Progenitor cell of endocrine pancreas (in vitro differentiated cells): Measurements from ENCODE around the gene SPPL3. TPM values are rescaled to one million over a fixed set of nuclear protein-coding genes. Genes with fewer than 3 reads are reported as not detected.

Experiments
- DNase-seq: peaks from one replicate; pipeline ENCODE4 v3.0.0; 2021; ENCODE audit warnings: low spot score; ENCODE audit not compliant: unreplicated experiment
- H3K27ac Mint-ChIP-seq: 2 replicates; pipeline ENCODE4 v1.8.0; 2021; ENCODE audit warnings: mild to moderate bottlenecking, moderate library complexity, mixed read lengths
- H3K27me3 Mint-ChIP-seq: 2 replicates; pipeline ENCODE4 v1.8.0; 2021; ENCODE audit warnings: mixed read lengths
- H3K36me3 Mint-ChIP-seq: 2 replicates; pipeline ENCODE4 v1.8.0; 2022; ENCODE audit warnings: mixed read lengths; ENCODE audit not compliant: insufficient read depth
- H3K4me1 Mint-ChIP-seq: 2 replicates; pipeline ENCODE4 v1.8.0; 2021; ENCODE audit warnings: low read depth, mixed read lengths
- H3K4me3 Mint-ChIP-seq: 2 replicates; pipeline ENCODE4 v1.8.0; 2021; ENCODE audit warnings: low read depth, mild to moderate bottlenecking, moderate library complexity, mixed read lengths
- H3K9me3 Mint-ChIP-seq: 2 replicates; pipeline ENCODE4 v1.8.0; 2021; ENCODE audit warnings: low read depth, mixed read lengths
- CTCF ChIP-seq: fragments of 200-600 bp; sonication (generic); IDR thresholded peaks from one replicate; pipeline ENCODE4 v1.5.0; 2021; ENCODE audit warnings: antibody characterized with exemption, mild to moderate bottlenecking; ENCODE audit not compliant: unreplicated experiment
- total RNA-seq: library from RNA; stranded (reverse); gene quantifications from 2 replicates; pipeline ENCODE4 v1.2.1, GENCODE V29; 2021

The SPPL3 gene
- total RNA-seq, 1 donor from 2014 or later = 70.2 TPM

- Mint-ChIP-seq H3K9me3 (no peaks in the 10 kb centered on the region), H3K27ac (no peak overlapping the region), H3K36me3 (peaks cover 1% of the 10 kb centered on the region), H3K27me3 (no peaks in the 10 kb centered on the region), H3K4me1 (peaks cover 22% of the 10 kb centered on the region), H3K4me3 (no peak overlapping the region)
- TF ChIP-seq CTCF = no peak
- DNase-seq = no peak
Measured at GRCh38 chr12:120845696-120846095, 58.5 kb downstream of the SPPL3 start.

DNA sequence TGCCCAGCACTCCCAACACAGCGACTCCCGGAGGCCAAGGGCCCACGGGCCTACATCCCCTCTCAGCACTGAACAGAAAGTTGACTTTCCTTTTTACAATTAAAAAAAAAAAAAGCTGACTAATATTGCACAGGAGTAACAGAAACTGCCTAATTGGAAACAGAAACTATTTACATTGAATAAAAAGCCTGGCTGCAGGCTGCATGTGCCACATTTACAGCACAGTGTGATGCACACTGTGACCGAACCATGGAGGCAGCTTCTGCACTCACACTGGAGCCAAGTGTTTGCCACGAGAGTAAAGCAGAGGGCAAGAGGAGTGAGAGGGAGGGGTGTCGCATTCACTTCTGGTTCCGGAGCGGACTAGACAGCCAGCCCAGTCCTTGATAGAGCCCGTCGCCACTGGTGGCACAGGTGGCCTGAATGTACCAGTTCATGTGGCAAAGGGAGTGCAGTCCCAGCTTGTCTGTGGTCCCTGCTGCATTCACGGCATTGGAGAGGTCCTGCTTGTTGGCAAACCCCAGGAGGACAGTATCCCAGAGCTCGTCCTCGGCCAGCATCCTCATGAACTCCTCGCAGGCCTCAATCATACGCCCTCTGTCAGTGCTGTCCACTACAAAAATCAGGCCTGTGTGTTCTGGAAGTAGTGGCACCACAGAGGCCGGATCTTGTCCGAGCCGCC is 59.2 kb downstream of the SPPL3 start:
- TF ChIP-seq CTCF = no peak
- H3K27me3 Mint-ChIP-seq = no peaks in the 10 kb centered on the region
- peak overlapping the region; percentile 50 for H3K27ac Mint-ChIP-seq
- H3K4me1 Mint-ChIP-seq = peaks cover 22% of the 10 kb centered on the region
- H3K4me3 Mint-ChIP-seq = no peak overlapping the region
- no peak for DNase-seq
- peaks cover 5% of the 10 kb centered on the region for H3K36me3 Mint-ChIP-seq
- no peaks in the 10 kb centered on the region for H3K9me3 Mint-ChIP-seq

DNA sequence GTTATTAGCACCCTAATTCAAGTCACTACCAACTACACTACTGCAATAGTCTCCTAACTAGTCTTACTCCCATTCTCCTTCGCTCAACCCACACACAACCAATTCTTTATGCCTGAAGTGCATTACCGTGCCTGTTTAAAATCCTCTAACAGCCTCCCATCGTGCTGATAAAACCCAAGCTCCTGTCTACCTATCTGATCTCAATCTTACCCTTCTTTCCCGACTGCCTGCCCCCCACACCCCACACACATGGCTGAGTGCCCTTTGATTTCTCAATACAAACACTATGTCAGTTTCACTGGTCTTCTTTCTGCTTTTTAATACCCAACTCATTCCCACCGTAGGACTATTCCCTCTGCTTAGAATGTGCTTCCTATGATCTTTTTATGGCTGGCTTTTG is 59.9 kb downstream of the SPPL3 start:
- H3K27me3 Mint-ChIP-seq = no peaks in the 10 kb centered on the region
- peaks cover 5% of the 10 kb centered on the region for H3K36me3 Mint-ChIP-seq
- H3K9me3 Mint-ChIP-seq = no peaks in the 10 kb centered on the region
- no peak for TF ChIP-seq CTCF
- H3K27ac Mint-ChIP-seq = peak overlapping the region; percentile 71
- H3K4me1 Mint-ChIP-seq = peaks cover 20% of the 10 kb centered on the region
- no peak for DNase-seq
- no peak overlapping the region for H3K4me3 Mint-ChIP-seq

DNA sequence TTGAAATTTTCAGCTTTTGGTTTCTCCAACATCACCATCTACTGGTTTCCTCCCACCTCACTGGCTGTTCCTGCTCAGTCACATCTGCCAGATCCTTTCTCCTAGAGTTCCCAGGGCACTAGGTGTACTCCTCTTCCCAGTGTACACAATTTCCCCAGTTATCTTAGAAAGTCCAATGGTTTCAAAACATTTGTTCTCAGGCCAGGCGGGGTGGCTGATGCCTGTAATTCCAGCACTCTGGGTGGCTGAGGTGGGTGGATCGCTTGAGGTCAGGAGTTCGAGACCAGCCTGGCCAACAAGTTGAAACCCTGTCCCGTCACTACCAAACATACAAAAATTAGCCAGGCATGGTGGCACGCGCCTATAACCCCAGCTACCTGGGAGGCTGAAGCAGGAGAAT is 60.7 kb downstream of the SPPL3 start:
- peaks cover 20% of the 10 kb centered on the region for H3K4me1 Mint-ChIP-seq
- H3K27ac Mint-ChIP-seq = no peak overlapping the region
- H3K27me3 Mint-ChIP-seq = no peaks in the 10 kb centered on the region
- no peak for TF ChIP-seq CTCF
- H3K4me3 Mint-ChIP-seq = no peak overlapping the region
- peaks cover 5% of the 10 kb centered on the region for H3K36me3 Mint-ChIP-seq
- H3K9me3 Mint-ChIP-seq = no peaks in the 10 kb centered on the region
- DNase-seq = no peak

- peaks cover 6% of the 10 kb centered on the region for H3K36me3 Mint-ChIP-seq
- H3K9me3 Mint-ChIP-seq = no peaks in the 10 kb centered on the region
- H3K4me3 Mint-ChIP-seq = no peak overlapping the region
- no peak for DNase-seq
- H3K4me1 Mint-ChIP-seq = peaks cover 24% of the 10 kb centered on the region
- no peak overlapping the region for H3K27ac Mint-ChIP-seq
- H3K27me3 Mint-ChIP-seq = no peaks in the 10 kb centered on the region
- no peak for TF ChIP-seq CTCF
Measured at GRCh38 chr12:120842595-120842994, 61.6 kb downstream of the SPPL3 start.
